NT2/D1 (cell line): ENCODE results near the gene ACER3.

ENCODE experiments used
- SUZ12 ChIP-seq: IDR thresholded peaks from 2 replicates; pipeline ENCODE4 v1.6.1; 2011; ENCODE audit not compliant: insufficient read length, insufficient read depth; ENCODE audit errors: extremely low read depth
- YY1 ChIP-seq: IDR thresholded peaks from 2 replicates; pipeline ENCODE4 v1.6.1; 2011; ENCODE audit not compliant: insufficient read length, insufficient read depth

GRCh38 chr11:77036398-77036797 is 175.7 kb downstream of the ACER3 start:
- TF ChIP-seq SUZ12 (no peak), YY1 (no peak)
